ENCODE data around the gene RNPEPL1.

RNPEPL1 gene

DNA sequence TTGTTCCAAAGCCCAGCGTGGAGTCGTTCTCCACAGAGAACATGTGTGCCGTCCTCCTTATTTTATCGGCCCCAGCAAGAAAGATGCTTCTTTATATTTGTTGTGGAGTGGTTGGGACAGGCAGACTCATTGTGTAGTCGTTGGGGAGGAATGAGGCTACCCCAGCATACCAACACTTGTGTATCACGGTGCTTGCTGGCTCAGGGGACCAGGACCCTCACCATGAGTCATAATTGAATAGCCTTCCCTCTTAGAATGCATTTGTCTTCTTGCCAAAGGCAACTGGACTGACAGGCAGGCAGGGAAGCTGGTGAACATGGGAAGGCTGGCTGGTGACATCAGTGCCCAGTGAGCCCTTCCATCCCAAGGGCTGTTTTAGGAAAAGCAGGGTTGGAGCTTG is 22.9 kb downstream of the RNPEPL1 start:
- Histone ChIP-seq H3K9me3 (ENCODE audit: control insufficient read depth, low read length) (no peaks in the 10 kb centered on the region), H3K23ac (ENCODE audit: low read length in 2 of 2) (no peak overlapping the region), H2BK120ac (ENCODE audit: low read depth, low read length) (no peak overlapping the region), H3K4me2 (ENCODE audit: low read length, poor library complexity, severe bottlenecking) (no peak overlapping the region), H3K4ac (ENCODE audit: low read depth in 1 of 2, low read length in 2 of 2) (no peak overlapping the region), H2AFZ (ENCODE audit: low read depth, low read length) (no peak overlapping the region), H3K18ac (ENCODE audit: low read depth in 1 of 2, low read length in 2 of 2) (no peak overlapping the region), H3K79me1 (replicated peaks; ENCODE audit: low read length, poor library complexity, severe bottlenecking) (peaks cover 62% of the 10 kb centered on the region), H4K91ac (ENCODE audit: low read length) (no peak overlapping the region), H3K27me3 (ENCODE audit: control insufficient read depth in 1 of 2, insufficient read depth in 1 of 2, low read length in 2 of 2) (no peaks in the 10 kb centered on the region), H2AK5ac (ENCODE audit: low read length, severe bottlenecking) (no peak overlapping the region), H2BK12ac (ENCODE audit: low read length in 2 of 2) (no peak overlapping the region), H3K36me3 (ENCODE audit: control insufficient read depth in 1 of 2, insufficient read depth in 2 of 2, low read depth in 1 of 2, low read length in 2 of 2) (peaks cover 35 to 64% of the 10 kb centered on the region in 2 experiments), H3K9ac (ENCODE audit: low read length) (peak overlapping the region; percentile 4), H3K4me1 (ENCODE audit: control insufficient read depth, insufficient read depth, low read depth, low read length) (peaks cover 26% of the 10 kb centered on the region), H3K14ac (ENCODE audit: low read length in 2 of 2) (no peak overlapping the region), H4K8ac (ENCODE audit: low read length) (no peak overlapping the region), H2BK5ac (ENCODE audit: low read depth, low read length, poor library complexity, severe bottlenecking) (no peak overlapping the region), H2BK15ac (ENCODE audit: low read depth, poor library complexity, severe bottlenecking) (no peak overlapping the region), H3K4me3 (ENCODE audit: insufficient read depth in 1 of 2, low read depth in 1 of 2, low read length in 2 of 2) (no peak overlapping the region), H3K27ac (ENCODE audit: low read length, poor library complexity, severe bottlenecking) (no peak overlapping the region)
- 63% methylated on average over 6 of the region's 6 CpGs for WGBS
- DNase-seq = no peak

DNA sequence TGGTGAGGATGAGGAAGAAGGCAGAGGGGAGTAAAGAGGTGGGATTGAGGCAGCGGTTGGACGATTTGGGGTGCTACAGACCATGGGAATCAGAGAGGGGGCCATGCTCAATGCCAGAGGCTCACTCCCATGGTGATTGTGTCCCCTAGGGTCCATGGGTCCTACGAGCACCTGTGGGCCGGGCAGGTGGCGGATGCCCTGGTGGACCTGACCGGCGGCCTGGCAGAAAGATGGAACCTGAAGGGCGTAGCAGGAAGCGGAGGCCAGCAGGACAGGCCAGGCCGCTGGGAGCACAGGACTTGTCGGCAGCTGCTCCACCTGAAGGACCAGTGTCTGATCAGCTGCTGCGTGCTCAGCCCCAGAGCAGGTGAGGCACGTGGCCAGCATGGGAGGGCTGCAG is 23.5 kb downstream of the RNPEPL1 start:
- DNase-seq = no peak
- H2BK15ac ChIP-seq (ENCODE audit: low read depth, poor library complexity, severe bottlenecking) = no peak overlapping the region
- no peak overlapping the region for H3K14ac ChIP-seq (ENCODE audit: low read length in 2 of 2)
- 94% methylated on average over 13 of the region's 13 CpGs for WGBS
- H3K27ac ChIP-seq (ENCODE audit: low read length, poor library complexity, severe bottlenecking) = no peak overlapping the region
- H3K36me3 ChIP-seq (ENCODE audit: control insufficient read depth in 1 of 2, insufficient read depth in 2 of 2, low read depth in 1 of 2, low read length in 2 of 2) = peaks cover 37 to 70% of the 10 kb centered on the region in 2 experiments
- no peak overlapping the region for H3K4me3 ChIP-seq (ENCODE audit: insufficient read depth in 1 of 2, low read depth in 1 of 2, low read length in 2 of 2)
- no peak overlapping the region for H3K18ac ChIP-seq (ENCODE audit: low read depth in 1 of 2, low read length in 2 of 2)
- H3K9ac ChIP-seq (ENCODE audit: low read length) = no peak overlapping the region
- peaks cover 26% of the 10 kb centered on the region for H3K4me1 ChIP-seq (ENCODE audit: control insufficient read depth, insufficient read depth, low read depth, low read length)
- H3K79me1 ChIP-seq (replicated peaks; ENCODE audit: low read length, poor library complexity, severe bottlenecking) = peaks cover 68% of the 10 kb centered on the region
- no peak overlapping the region for H3K4me2 ChIP-seq (ENCODE audit: low read length, poor library complexity, severe bottlenecking)
- no peak overlapping the region for H4K91ac ChIP-seq (ENCODE audit: low read length)
- H2BK120ac ChIP-seq (ENCODE audit: low read depth, low read length) = no peak overlapping the region
- H2BK5ac ChIP-seq (ENCODE audit: low read depth, low read length, poor library complexity, severe bottlenecking) = no peak overlapping the region
- no peak overlapping the region for H3K23ac ChIP-seq (ENCODE audit: low read length in 2 of 2)
- H3K9me3 ChIP-seq (ENCODE audit: control insufficient read depth, low read length) = no peaks in the 10 kb centered on the region
- no peak overlapping the region for H2BK12ac ChIP-seq (ENCODE audit: low read length in 2 of 2)
- no peak overlapping the region for H4K8ac ChIP-seq (ENCODE audit: low read length)
- no peak overlapping the region for H2AK5ac ChIP-seq (ENCODE audit: low read length, severe bottlenecking)
- H3K27me3 ChIP-seq (ENCODE audit: control insufficient read depth in 1 of 2, insufficient read depth in 1 of 2, low read length in 2 of 2) = no peaks in the 10 kb centered on the region
- no peak overlapping the region for H2AFZ ChIP-seq (ENCODE audit: low read depth, low read length)
- no peak overlapping the region for H3K4ac ChIP-seq (ENCODE audit: low read depth in 1 of 2, low read length in 2 of 2)

DNA sequence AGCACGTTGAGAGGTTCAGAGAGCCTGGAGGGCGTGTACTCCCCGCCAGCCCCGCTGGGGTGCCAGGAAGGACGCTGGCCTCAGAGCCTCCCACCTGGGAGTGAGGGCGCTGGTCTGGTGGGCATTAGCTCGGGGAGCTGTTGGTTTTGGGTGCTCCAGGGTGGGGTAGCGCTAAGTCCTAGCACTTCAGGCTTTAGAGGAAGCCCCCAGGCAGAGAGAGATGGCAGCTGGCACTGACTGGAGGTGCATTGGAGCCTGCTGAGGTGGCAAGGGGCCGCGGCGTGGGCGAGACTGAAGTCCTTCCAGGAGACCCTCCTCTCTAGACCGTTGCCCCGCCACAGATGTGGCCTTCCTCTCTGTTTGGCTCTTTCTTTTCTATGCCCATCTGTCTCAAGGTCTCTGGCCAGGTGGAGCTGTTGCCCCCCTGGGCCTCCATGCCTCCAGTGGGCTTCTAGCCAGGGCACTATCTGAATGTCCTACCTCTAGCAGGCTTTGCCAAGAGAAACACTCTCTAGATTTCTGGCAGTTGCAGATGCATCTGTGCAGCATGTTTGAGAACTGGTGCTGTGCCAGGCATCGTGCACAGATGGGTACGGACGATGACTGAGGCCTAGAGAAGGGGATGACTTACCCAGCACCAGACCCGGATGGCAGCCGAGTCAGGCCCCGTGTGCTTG is 24.9 kb downstream of the RNPEPL1 start:
- DNase-seq = no peak
- H3K9ac ChIP-seq (ENCODE audit: low read length) = no peak overlapping the region
- no peaks in the 10 kb centered on the region for H3K27me3 ChIP-seq (ENCODE audit: control insufficient read depth in 1 of 2, insufficient read depth in 1 of 2, low read length in 2 of 2)
- H2AFZ ChIP-seq (ENCODE audit: low read depth, low read length) = no peak overlapping the region
- H2BK15ac ChIP-seq (ENCODE audit: low read depth, poor library complexity, severe bottlenecking) = no peak overlapping the region
- H2BK12ac ChIP-seq (ENCODE audit: low read length in 2 of 2) = no peak overlapping the region
- H4K91ac ChIP-seq (ENCODE audit: low read length) = no peak overlapping the region
- H3K23ac ChIP-seq (ENCODE audit: low read length in 2 of 2) = no peak overlapping the region
- no peak overlapping the region for H3K4ac ChIP-seq (ENCODE audit: low read depth in 1 of 2, low read length in 2 of 2)
- no peak overlapping the region for H3K27ac ChIP-seq (ENCODE audit: low read length, poor library complexity, severe bottlenecking)
- H3K36me3 ChIP-seq (ENCODE audit: control insufficient read depth in 1 of 2, insufficient read depth in 2 of 2, low read depth in 1 of 2, low read length in 2 of 2) = peaks cover 38 to 84% of the 10 kb centered on the region in 2 experiments
- no peak overlapping the region for H4K8ac ChIP-seq (ENCODE audit: low read length)
- no peak overlapping the region for H3K4me3 ChIP-seq (ENCODE audit: insufficient read depth in 1 of 2, low read depth in 1 of 2, low read length in 2 of 2)
- 97% methylated on average over 20 of the region's 20 CpGs for WGBS
- peaks cover 77% of the 10 kb centered on the region for H3K79me1 ChIP-seq (replicated peaks; ENCODE audit: low read length, poor library complexity, severe bottlenecking)
- no peak overlapping the region for H2AK5ac ChIP-seq (ENCODE audit: low read length, severe bottlenecking)
- H3K4me2 ChIP-seq (ENCODE audit: low read length, poor library complexity, severe bottlenecking) = no peak overlapping the region
- no peak overlapping the region for H3K18ac ChIP-seq (ENCODE audit: low read depth in 1 of 2, low read length in 2 of 2)
- H2BK120ac ChIP-seq (ENCODE audit: low read depth, low read length) = no peak overlapping the region
- no peak overlapping the region for H2BK5ac ChIP-seq (ENCODE audit: low read depth, low read length, poor library complexity, severe bottlenecking)
- no peaks in the 10 kb centered on the region for H3K9me3 ChIP-seq (ENCODE audit: control insufficient read depth, low read length)
- no peak overlapping the region for H3K14ac ChIP-seq (ENCODE audit: low read length in 2 of 2)
- H3K4me1 ChIP-seq (ENCODE audit: control insufficient read depth, insufficient read depth, low read depth, low read length) = peaks cover 18% of the 10 kb centered on the region

DNA sequence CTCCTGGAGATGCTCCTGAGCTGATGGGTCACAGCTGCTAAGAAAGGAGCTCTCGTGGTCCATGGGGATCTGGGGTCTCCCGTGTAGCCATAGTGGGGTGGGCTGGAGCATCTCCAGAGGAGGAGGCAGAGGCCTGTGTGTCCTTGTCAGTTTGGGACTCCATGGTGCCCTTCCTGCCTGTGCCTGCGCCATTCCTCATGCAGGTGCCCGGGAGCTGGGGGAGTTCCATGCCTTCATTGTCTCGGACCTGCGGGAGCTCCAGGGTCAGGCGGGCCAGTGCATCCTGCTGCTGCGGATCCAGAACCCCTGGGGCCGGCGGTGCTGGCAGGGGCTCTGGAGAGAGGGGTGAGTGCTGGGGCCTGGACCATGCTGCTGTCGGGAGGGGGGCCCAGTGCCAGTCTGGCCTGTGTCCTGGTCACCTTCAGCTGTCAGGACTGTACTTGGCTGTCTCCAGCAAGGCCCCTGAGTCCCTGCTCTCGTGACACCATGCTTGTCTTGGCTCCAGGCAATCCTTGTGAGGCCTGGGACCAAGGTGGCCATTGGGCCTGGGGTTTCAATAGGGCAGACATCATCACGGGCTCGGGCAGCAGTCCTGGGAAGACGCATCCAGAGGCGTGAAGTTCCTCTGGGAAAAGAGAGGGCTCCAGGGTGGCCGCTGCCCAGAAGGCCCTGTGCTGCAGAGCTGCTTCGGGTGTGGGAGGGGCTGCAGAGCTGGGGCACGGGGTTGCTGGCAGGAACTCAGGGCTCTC is 25.6 kb downstream of the RNPEPL1 start:
- H4K8ac ChIP-seq (ENCODE audit: low read length) = no peak overlapping the region
- H2AFZ ChIP-seq (ENCODE audit: low read depth, low read length) = no peak overlapping the region
- H3K18ac ChIP-seq (ENCODE audit: low read depth in 1 of 2, low read length in 2 of 2) = no peak overlapping the region
- no peak overlapping the region for H2AK5ac ChIP-seq (ENCODE audit: low read length, severe bottlenecking)
- H3K4me2 ChIP-seq (ENCODE audit: low read length, poor library complexity, severe bottlenecking) = no peak overlapping the region
- no peak overlapping the region for H3K27ac ChIP-seq (ENCODE audit: low read length, poor library complexity, severe bottlenecking)
- H3K4me3 ChIP-seq (ENCODE audit: insufficient read depth in 1 of 2, low read depth in 1 of 2, low read length in 2 of 2) = no peak overlapping the region
- H3K79me1 ChIP-seq (replicated peaks; ENCODE audit: low read length, poor library complexity, severe bottlenecking) = peaks cover 74% of the 10 kb centered on the region
- H3K27me3 ChIP-seq (ENCODE audit: control insufficient read depth in 1 of 2, insufficient read depth in 1 of 2, low read length in 2 of 2) = no peaks in the 10 kb centered on the region
- no peak overlapping the region for H2BK5ac ChIP-seq (ENCODE audit: low read depth, low read length, poor library complexity, severe bottlenecking)
- H3K36me3 ChIP-seq (ENCODE audit: control insufficient read depth in 1 of 2, insufficient read depth in 2 of 2, low read depth in 1 of 2, low read length in 2 of 2) = peaks cover 42 to 91% of the 10 kb centered on the region in 2 experiments
- H3K4me1 ChIP-seq (ENCODE audit: control insufficient read depth, insufficient read depth, low read depth, low read length) = peaks cover 13% of the 10 kb centered on the region
- no peak overlapping the region for H3K9ac ChIP-seq (ENCODE audit: low read length)
- no peak overlapping the region for H4K91ac ChIP-seq (ENCODE audit: low read length)
- H3K14ac ChIP-seq (ENCODE audit: low read length in 2 of 2) = no peak overlapping the region
- no peaks in the 10 kb centered on the region for H3K9me3 ChIP-seq (ENCODE audit: control insufficient read depth, low read length)
- H2BK15ac ChIP-seq (ENCODE audit: low read depth, poor library complexity, severe bottlenecking) = no peak overlapping the region
- no peak overlapping the region for H3K4ac ChIP-seq (ENCODE audit: low read depth in 1 of 2, low read length in 2 of 2)
- no peak for DNase-seq
- H3K23ac ChIP-seq (ENCODE audit: low read length in 2 of 2) = no peak overlapping the region
- H2BK12ac ChIP-seq (ENCODE audit: low read length in 2 of 2) = no peak overlapping the region
- H2BK120ac ChIP-seq (ENCODE audit: low read depth, low read length) = no peak overlapping the region
- 97% methylated on average over 19 of the region's 19 CpGs for WGBS
